HCT116 (cell line): Measurements from ENCODE around the gene TTL. TPM values are rescaled to one million over a fixed set of nuclear protein-coding genes. Genes with fewer than 3 reads are reported as not detected.

Experiments used
- ATAC-seq: fragments of 200-7000 bp; cut with Tn5 transposase; 2 replicates; pipeline ENCODE4 v1.9.1; 2020; ENCODE audit warnings: mild to moderate bottlenecking, moderate library complexity
- BruUV-seq: library from RNA; stranded (reverse); fragments of 400-500 nt; replicated peaks from 2 replicates; lab custom pipeline; 2021; lab: Mats Ljungman, UMichigan
- CTCF ChIA-PET: fragments of 300-600 bp; sonication (Branson Sonifier 250); formaldehyde crosslinking; loops from one replicate; lab custom pipeline; 2021; ENCODE audit warnings: antibody characterized with exemption; lab: Charles Lee
- POLR2A ChIA-PET: fragments of 300-600, 350-600 bp; sonication (Branson Sonifier 250); formaldehyde crosslinking; loops from one replicate; lab custom pipeline; 2021; ENCODE audit warnings: antibody characterized with exemption; lab: Charles Lee
- RAD21 ChIA-PET, 2 experiments: fragments of 300-600 bp; sonication (Branson Sonifier 250); formaldehyde crosslinking; loops; one replicate each; lab custom pipeline; 2023; ENCODE audit warnings: low total read pairs in 2 of 2; ENCODE audit not compliant: uncharacterized antibody in 2 of 2, unreplicated experiment in 2 of 2, low non-redundant PET in 1 of 2; lab: Charles Lee
- DNase-seq: peaks from one replicate; pipeline ENCODE4 v3.0.0-alpha.2; 2010; ENCODE audit warnings: low read depth, low spot score
- H2AFZ ChIP-seq: fragments of 200-600 bp; shearing (Covaris generic), sonication (generic); 2 replicates; pipeline ENCODE4 v1.6.1; 2017; ENCODE audit warnings: low read depth, mixed run types, mixed read lengths, antibody characterized with exemption, low read length; ENCODE audit not compliant: poor library complexity, severe bottlenecking
- H3K27ac ChIP-seq: 2 replicates; pipeline ENCODE4 v1.5.1; 2012; ENCODE audit warnings: low read depth, low read length
- H3K27me3 ChIP-seq: fragments of 200-600 bp; sonication (generic); 2 replicates; pipeline ENCODE4 v1.6.1; 2016; ENCODE audit warnings: mixed run types, low read length, mixed read lengths; ENCODE audit not compliant: insufficient read depth
- H3K36me3 ChIP-seq, 2 experiments: fragments of 200-500 bp in 1 of 2; fragments of 200-600 bp in 1 of 2; sonication (Bioruptor generic) in 1 of 2; sonication (generic) in 1 of 2; 2 replicates each; pipeline versions ENCODE4 v1.5.1 to v1.6.1; 2014 to 2016; ENCODE audit warnings: low read length in 2 of 2, inconsistent platforms in 1 of 2, mixed read lengths in 1 of 2, mixed run types in 1 of 2; ENCODE audit not compliant: insufficient read depth in 2 of 2, control insufficient read depth in 1 of 2
- H3K4me1 ChIP-seq, 2 experiments: fragments of 200-600 bp in 1 of 2; sonication (generic) in 1 of 2; 2 replicates each; pipeline versions ENCODE4 v1.5.1 to v1.6.1; 2012 to 2017; ENCODE audit warnings: low read length in 2 of 2, inconsistent platforms in 1 of 2, mild to moderate bottlenecking in 1 of 2, mixed read lengths in 1 of 2, mixed run types in 1 of 2, moderate library complexity in 1 of 2; ENCODE audit not compliant: insufficient read depth in 2 of 2, control insufficient read depth in 1 of 2
- H3K4me2 ChIP-seq: fragments of 200-600 bp; sonication (generic); 2 replicates; pipeline ENCODE4 v1.6.1; 2017; ENCODE audit warnings: mixed run types, low read length, mixed read lengths
- H3K4me3 ChIP-seq, 2 experiments: fragments of 200-600 bp in 1 of 2; sonication (generic) in 1 of 2; replicated peaks in 1 of 2; 2 replicates each; pipeline ENCODE4 v1.5.1; 2011 to 2016; ENCODE audit warnings: low read length in 2 of 2, control low read depth in 1 of 2, low read depth in 1 of 2, mild to moderate bottlenecking in 1 of 2, mixed read lengths in 1 of 2, mixed run types in 1 of 2
- H3K79me2 ChIP-seq: fragments of 200-600 bp; sonication (generic); 2 replicates; pipeline ENCODE4 v1.6.1; 2017; ENCODE audit warnings: mild to moderate bottlenecking, mixed run types, low read length, moderate library complexity, mixed read lengths; ENCODE audit not compliant: insufficient read depth
- H3K9ac ChIP-seq: fragments of 200-600 bp; sonication (generic); 2 replicates; pipeline ENCODE4 v1.6.1; 2016; ENCODE audit warnings: low read length, mixed read lengths
- H3K9me2 ChIP-seq: fragments of 200-600 bp; sonication (generic), shearing (Covaris generic); 2 replicates; pipeline ENCODE4 v1.6.1; 2017; ENCODE audit warnings: mixed run types, mild to moderate bottlenecking, moderate library complexity; ENCODE audit not compliant: insufficient read depth
- H3K9me3 ChIP-seq, 2 experiments: fragments of 200-500 bp in 1 of 2; fragments of 200-600 bp in 1 of 2; sonication (Bioruptor generic) in 1 of 2; sonication (generic) in 1 of 2; 2 replicates each; pipeline ENCODE4 v1.6.1; 2014 to 2017; ENCODE audit warnings: low read length in 2 of 2, mixed read lengths in 2 of 2, inconsistent platforms in 1 of 2, low read depth in 1 of 2, mild to moderate bottlenecking in 1 of 2, mixed run types in 1 of 2, moderate library complexity in 1 of 2; ENCODE audit not compliant: control insufficient read depth in 1 of 2, insufficient read depth in 1 of 2
- H4K20me1 ChIP-seq: fragments of 200-600 bp; sonication (generic), shearing (Covaris generic); 2 replicates; pipeline ENCODE4 v1.6.1; 2017; ENCODE audit warnings: mixed run types, mild to moderate bottlenecking, moderate library complexity; ENCODE audit not compliant: insufficient read depth
- CBX3 ChIP-seq: IDR thresholded peaks from 2 replicates; pipeline ENCODE4 v1.6.1; 2012; ENCODE audit warnings: low read depth
- EGR1 ChIP-seq: IDR thresholded peaks from 2 replicates; pipeline ENCODE4 v1.6.1; 2012; ENCODE audit warnings: low read depth
- ELF1 ChIP-seq: IDR thresholded peaks from 2 replicates; pipeline ENCODE4 v1.6.1; 2012; ENCODE audit warnings: low read depth, borderline replicate concordance
- EZH2 ChIP-seq: fragments of 200-600 bp; sonication (generic); IDR thresholded peaks from 2 replicates; pipeline ENCODE4 v1.6.1; 2017; ENCODE audit warnings: antibody characterized with exemption, mixed run types
- EZH2phosphoT487 ChIP-seq: fragments of 200-600 bp; IDR thresholded peaks from 2 replicates; pipeline ENCODE4 v1.6.1; 2018; ENCODE audit warnings: antibody characterized with exemption, borderline replicate concordance
- FOSL1 ChIP-seq: IDR thresholded peaks from 2 replicates; pipeline ENCODE4 v1.6.1; 2012; ENCODE audit warnings: low read depth
- JUND ChIP-seq: IDR thresholded peaks from 2 replicates; pipeline ENCODE4 v1.6.1; 2012
- POLR2A ChIP-seq: IDR thresholded peaks from 2 replicates; pipeline ENCODE4 v1.7.0; 2011; ENCODE audit warnings: borderline replicate concordance; ENCODE audit not compliant: insufficient read depth, insufficient read length; ENCODE audit errors: extremely low read depth
- RAD21 ChIP-seq: IDR thresholded peaks from 2 replicates; pipeline ENCODE4 v1.6.1; 2012; ENCODE audit warnings: low read depth, mild to moderate bottlenecking
- YY1 ChIP-seq: IDR thresholded peaks from 2 replicates; pipeline ENCODE4 v1.6.1; 2011; ENCODE audit warnings: low read length, low read depth, moderate library complexity, mild to moderate bottlenecking; ENCODE audit not compliant: insufficient replicate concordance; ENCODE audit errors: extremely low read depth
- ZNF274 ChIP-seq: fragments of 200-500 bp; sonication (Bioruptor generic); IDR thresholded peaks from 2 replicates; pipeline ENCODE4 v1.6.1; 2014; ENCODE audit warnings: mild to moderate bottlenecking, low read depth, low read length, inconsistent platforms
- intact Hi-C: fragments of 100-400 bp; cut with micrococcal nuclease; formaldehyde crosslinking; loops from 2 replicates; pipeline ENCODE4 v1.10.0; 2022
- total RNA-seq: library from RNA; stranded (reverse); gene quantifications from one replicate; pipeline ENCODE4 v1.2.1, GENCODE V29; 2021; ENCODE audit not compliant: unreplicated experiment
- TF ChIP-seq, protein P1 (sequence below): IDR thresholded peaks from 2 replicates; pipeline ENCODE4 v1.6.1; 2012
- TF ChIP-seq, protein P2 (sequence below): IDR thresholded peaks from 2 replicates; pipeline ENCODE4 v1.6.1; 2012
- TF ChIP-seq, protein P3 (sequence below), 3 experiments: fragments of 200-600 bp in 1 of 3; sonication (generic) in 1 of 3; IDR thresholded peaks in 2 of 3; conservative IDR thresholded peaks in 1 of 3; 2 replicates each; pipeline ENCODE4 v1.5.1; 2012 to 2017; ENCODE audit warnings: low read depth in 2 of 3, low read length in 2 of 3, antibody characterized with exemption in 1 of 3, borderline replicate concordance in 1 of 3, control low read depth in 1 of 3, mild to moderate bottlenecking in 1 of 3, mixed read lengths in 1 of 3, mixed run types in 1 of 3, moderate library complexity in 1 of 3; ENCODE audit not compliant: insufficient read depth in 1 of 3
- TF ChIP-seq, protein P4 (sequence below): IDR thresholded peaks from 2 replicates; pipeline ENCODE4 v1.6.1; 2011; ENCODE audit warnings: mild to moderate bottlenecking, low read length, moderate library complexity; ENCODE audit not compliant: insufficient replicate concordance; ENCODE audit errors: extremely low read depth
- TF ChIP-seq, protein P5 (sequence below): IDR thresholded peaks from 2 replicates; pipeline ENCODE4 v1.6.1; 2012; ENCODE audit warnings: low read depth

Gene TTL
- total RNA-seq, 1 experiment from 2014 or later = 58.7 TPM

DNA sequence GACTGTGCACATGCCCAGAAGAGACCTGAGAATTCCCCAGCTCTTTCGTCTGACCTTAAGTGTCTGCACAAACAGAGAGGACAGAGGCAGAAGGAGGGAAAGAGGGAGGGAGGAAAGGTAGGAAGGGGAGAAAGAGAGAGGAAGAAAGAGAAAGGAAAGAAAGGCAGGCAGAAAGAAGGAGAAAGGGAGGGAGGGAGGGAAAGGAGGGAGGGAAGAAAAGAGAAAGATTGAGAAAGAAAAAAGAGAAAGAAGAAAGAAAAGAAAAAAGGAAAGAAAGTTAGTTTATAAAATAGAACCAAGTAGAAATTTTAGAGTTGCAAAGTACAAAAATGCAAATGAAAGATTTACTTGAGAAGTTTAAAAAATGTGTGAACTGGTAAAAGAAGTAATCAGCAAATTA, 52.9 kb downstream of the TTL start:
- Histone ChIP-seq H3K36me3 (peaks cover 8 to 12% of the 10 kb centered on the region in 2 experiments; a peak in 3 of 4 replicates), H3K4me3 (no peak overlapping the region), H3K4me2 (no peak overlapping the region), H2AFZ (no peak overlapping the region), H3K9me3 (no peaks in the 10 kb centered on the region), H3K27me3 (no peaks in the 10 kb centered on the region), H3K9me2 (no peaks in the 10 kb centered on the region), H3K79me2 (no peaks in the 10 kb centered on the region), H3K4me1 (no peaks in the 10 kb centered on the region), H4K20me1 (no peaks in the 10 kb centered on the region), H3K27ac (no peak overlapping the region), H3K9ac (no peak overlapping the region)
- no TSS peak for BruUV-seq
- DNase-seq (no peak), ATAC-seq (no peak)
- ChIA-PET POLR2A (no interaction called here), RAD21 (no interaction called here), CTCF (no interaction called here)
- intact Hi-C loops = no loop called here
- no peak for TF ChIP-seq EZH2phosphoT487
- TF ChIP-seq, protein P1, sequence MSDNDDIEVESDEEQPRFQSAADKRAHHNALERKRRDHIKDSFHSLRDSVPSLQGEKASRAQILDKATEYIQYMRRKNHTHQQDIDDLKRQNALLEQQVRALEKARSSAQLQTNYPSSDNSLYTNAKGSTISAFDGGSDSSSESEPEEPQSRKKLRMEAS = no peak
- TF ChIP-seq RAD21 = no peak
- TF ChIP-seq ELF1 = no peak
- no peak for TF ChIP-seq JUND
- TF ChIP-seq, protein P2, sequence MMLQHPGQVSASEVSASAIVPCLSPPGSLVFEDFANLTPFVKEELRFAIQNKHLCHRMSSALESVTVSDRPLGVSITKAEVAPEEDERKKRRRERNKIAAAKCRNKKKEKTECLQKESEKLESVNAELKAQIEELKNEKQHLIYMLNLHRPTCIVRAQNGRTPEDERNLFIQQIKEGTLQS = no peak
- no peak for TF ChIP-seq POLR2A
- no peak for TF ChIP-seq FOSL1
- TF ChIP-seq, protein P3, sequence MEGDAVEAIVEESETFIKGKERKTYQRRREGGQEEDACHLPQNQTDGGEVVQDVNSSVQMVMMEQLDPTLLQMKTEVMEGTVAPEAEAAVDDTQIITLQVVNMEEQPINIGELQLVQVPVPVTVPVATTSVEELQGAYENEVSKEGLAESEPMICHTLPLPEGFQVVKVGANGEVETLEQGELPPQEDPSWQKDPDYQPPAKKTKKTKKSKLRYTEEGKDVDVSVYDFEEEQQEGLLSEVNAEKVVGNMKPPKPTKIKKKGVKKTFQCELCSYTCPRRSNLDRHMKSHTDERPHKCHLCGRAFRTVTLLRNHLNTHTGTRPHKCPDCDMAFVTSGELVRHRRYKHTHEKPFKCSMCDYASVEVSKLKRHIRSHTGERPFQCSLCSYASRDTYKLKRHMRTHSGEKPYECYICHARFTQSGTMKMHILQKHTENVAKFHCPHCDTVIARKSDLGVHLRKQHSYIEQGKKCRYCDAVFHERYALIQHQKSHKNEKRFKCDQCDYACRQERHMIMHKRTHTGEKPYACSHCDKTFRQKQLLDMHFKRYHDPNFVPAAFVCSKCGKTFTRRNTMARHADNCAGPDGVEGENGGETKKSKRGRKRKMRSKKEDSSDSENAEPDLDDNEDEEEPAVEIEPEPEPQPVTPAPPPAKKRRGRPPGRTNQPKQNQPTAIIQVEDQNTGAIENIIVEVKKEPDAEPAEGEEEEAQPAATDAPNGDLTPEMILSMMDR (IDR thresholded peaks at IDR 0.05 in 2 of 3, conservative IDR thresholded peaks at IDR 0.05 in 1 of 3; ENCODE audit: borderline replicate concordance in 1 of 3, insufficient read depth in 1 of 3, low read depth in 2 of 3, low read length in 2 of 3) = no peak
- TF ChIP-seq, protein P4, sequence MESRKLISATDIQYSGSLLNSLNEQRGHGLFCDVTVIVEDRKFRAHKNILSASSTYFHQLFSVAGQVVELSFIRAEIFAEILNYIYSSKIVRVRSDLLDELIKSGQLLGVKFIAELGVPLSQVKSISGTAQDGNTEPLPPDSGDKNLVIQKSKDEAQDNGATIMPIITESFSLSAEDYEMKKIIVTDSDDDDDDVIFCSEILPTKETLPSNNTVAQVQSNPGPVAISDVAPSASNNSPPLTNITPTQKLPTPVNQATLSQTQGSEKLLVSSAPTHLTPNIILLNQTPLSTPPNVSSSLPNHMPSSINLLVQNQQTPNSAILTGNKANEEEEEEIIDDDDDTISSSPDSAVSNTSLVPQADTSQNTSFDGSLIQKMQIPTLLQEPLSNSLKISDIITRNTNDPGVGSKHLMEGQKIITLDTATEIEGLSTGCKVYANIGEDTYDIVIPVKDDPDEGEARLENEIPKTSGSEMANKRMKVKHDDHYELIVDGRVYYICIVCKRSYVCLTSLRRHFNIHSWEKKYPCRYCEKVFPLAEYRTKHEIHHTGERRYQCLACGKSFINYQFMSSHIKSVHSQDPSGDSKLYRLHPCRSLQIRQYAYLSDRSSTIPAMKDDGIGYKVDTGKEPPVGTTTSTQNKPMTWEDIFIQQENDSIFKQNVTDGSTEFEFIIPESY = no peak
- no peak for TF ChIP-seq EGR1
- TF ChIP-seq, protein P5, sequence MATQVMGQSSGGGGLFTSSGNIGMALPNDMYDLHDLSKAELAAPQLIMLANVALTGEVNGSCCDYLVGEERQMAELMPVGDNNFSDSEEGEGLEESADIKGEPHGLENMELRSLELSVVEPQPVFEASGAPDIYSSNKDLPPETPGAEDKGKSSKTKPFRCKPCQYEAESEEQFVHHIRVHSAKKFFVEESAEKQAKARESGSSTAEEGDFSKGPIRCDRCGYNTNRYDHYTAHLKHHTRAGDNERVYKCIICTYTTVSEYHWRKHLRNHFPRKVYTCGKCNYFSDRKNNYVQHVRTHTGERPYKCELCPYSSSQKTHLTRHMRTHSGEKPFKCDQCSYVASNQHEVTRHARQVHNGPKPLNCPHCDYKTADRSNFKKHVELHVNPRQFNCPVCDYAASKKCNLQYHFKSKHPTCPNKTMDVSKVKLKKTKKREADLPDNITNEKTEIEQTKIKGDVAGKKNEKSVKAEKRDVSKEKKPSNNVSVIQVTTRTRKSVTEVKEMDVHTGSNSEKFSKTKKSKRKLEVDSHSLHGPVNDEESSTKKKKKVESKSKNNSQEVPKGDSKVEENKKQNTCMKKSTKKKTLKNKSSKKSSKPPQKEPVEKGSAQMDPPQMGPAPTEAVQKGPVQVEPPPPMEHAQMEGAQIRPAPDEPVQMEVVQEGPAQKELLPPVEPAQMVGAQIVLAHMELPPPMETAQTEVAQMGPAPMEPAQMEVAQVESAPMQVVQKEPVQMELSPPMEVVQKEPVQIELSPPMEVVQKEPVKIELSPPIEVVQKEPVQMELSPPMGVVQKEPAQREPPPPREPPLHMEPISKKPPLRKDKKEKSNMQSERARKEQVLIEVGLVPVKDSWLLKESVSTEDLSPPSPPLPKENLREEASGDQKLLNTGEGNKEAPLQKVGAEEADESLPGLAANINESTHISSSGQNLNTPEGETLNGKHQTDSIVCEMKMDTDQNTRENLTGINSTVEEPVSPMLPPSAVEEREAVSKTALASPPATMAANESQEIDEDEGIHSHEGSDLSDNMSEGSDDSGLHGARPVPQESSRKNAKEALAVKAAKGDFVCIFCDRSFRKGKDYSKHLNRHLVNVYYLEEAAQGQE = no peak
- TF ChIP-seq YY1 = no peak
- TF ChIP-seq EZH2 = no peak
- no peak for TF ChIP-seq CBX3
- no peak for TF ChIP-seq ZNF274
